Stimulated activated CD4-positive, alpha-beta T cell treated with anti-CD3 and anti-CD28 coated beads, Interleukin-4, amount 100 ng/mL, for 1 hour (primary cell): ENCODE results near the gene TNFSF8.

Source experiments
- DNase-seq: peaks from one replicate; pipeline ENCODE4 v3.0.0-alpha.2; 2020

Gene TNFSF8

GRCh38 chr9:114864471-114864870, 65.9 kb downstream of the TNFSF8 start:
- no peak for DNase-seq

- DNase-seq, result no peak
These were observed 68.3 kb downstream of the TNFSF8 start for GRCh38 chr9:114861922-114862605.

GRCh38 chr9:114861273-114861672, 69.1 kb downstream of the TNFSF8 start:
- no peak for DNase-seq

- no peak for DNase-seq
These were observed 70.2 kb downstream of the TNFSF8 start for GRCh38 chr9:114860187-114860586.

- no peak for DNase-seq
These were observed 73.5 kb downstream of the TNFSF8 start for GRCh38 chr9:114856942-114857315.

- no peak for DNase-seq
These were observed 74.0 kb downstream of the TNFSF8 start for GRCh38 chr9:114856215-114856941.

- no peak for DNase-seq
These were observed 74.9 kb downstream of the TNFSF8 start for GRCh38 chr9:114855488-114855887.

- DNase-seq, result no peak
These were observed 75.5 kb downstream of the TNFSF8 start for GRCh38 chr9:114854736-114855355.

- DNase-seq, result no peak
These were observed 77.1 kb downstream of the TNFSF8 start for GRCh38 chr9:114853071-114853855.

- no peak for DNase-seq
These were observed 78.3 kb downstream of the TNFSF8 start for GRCh38 chr9:114852050-114852594.

- no peak for DNase-seq
These were observed 79.1 kb downstream of the TNFSF8 start for GRCh38 chr9:114851306-114851705.
